Skin epidermis (tissue), 12 donors: ENCODE data around the gene KCNT1.

Source experiments
- H3K27ac ChIP-seq, 21 experiments: fragments of 200-600 bp; sonication (generic) in 11 of 21; one replicate each; pipeline ENCODE4 v1.5.0; 2020; ENCODE audit warnings: mild to moderate bottlenecking in 3 of 21, inconsistent platforms in 2 of 21, moderate library complexity in 2 of 21
- H3K4me3 ChIP-seq, 7 experiments: fragments of 200-600 bp; sonication (generic) in 2 of 7; one replicate each; pipeline ENCODE4 v1.5.0; 2020; ENCODE audit warnings: inconsistent platforms in 2 of 7, mild to moderate bottlenecking in 2 of 7, moderate library complexity in 1 of 7

KCNT1 gene

DNA sequence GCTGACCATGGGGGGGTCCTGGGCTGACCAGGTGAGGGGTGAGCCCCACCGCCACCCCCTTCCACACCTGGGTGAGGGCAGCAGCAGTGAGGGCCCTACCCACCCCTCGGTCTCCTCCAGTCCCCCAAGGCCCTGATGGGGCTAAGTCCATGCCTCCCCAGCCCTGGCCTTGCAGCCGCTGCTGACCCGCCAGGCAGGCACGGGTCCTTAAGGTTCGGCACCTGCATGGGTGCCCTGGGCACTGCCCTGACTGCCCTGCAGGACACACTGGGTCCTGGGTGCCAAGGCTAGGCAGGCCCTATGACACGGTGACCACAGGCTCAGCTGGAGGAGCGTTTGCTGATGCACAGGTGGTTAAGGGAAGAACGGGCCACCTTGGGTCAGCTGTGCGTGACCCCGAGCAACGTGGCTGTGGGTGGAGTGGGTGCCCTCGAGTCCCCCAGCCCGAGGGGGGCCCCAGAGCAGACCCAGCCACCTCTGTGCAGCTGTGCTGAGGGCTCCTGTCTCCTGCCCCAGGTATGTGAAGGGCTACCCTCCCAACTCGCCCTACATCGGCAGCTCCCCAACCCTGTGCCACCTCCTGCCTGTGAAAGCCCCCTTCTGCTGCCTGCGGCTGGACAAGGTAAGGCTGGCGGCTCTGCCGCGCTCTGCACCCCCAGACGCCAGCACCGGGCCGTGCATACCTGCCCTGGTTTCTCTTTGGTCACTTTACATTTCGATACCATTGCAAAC lies 73.0 kb downstream of the KCNT1 start:
- Histone ChIP-seq H3K4me3 (no peak overlapping the region), H3K27ac (no peak overlapping the region)

DNA sequence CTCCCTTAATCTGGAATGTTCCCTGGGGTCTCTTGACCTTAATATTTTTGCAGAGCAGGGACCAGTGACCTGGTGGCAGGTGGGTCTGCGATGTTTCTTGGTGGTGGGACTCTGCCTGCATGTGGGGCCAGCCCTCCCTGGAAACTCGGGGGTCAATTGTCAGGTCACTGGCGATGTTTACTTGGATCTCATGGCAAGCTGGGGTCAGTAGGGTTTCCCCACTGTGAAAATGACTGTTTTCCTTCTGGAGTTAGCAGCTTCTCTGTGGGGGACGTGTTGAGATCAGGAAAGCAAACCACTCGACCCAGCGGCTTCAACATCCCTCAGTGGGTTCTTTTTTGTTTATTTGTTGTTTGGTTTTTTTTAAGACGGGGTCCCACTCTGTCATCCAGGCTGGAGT lies 73.9 kb downstream of the KCNT1 start:
- H3K4me3 ChIP-seq = no peak overlapping the region

DNA sequence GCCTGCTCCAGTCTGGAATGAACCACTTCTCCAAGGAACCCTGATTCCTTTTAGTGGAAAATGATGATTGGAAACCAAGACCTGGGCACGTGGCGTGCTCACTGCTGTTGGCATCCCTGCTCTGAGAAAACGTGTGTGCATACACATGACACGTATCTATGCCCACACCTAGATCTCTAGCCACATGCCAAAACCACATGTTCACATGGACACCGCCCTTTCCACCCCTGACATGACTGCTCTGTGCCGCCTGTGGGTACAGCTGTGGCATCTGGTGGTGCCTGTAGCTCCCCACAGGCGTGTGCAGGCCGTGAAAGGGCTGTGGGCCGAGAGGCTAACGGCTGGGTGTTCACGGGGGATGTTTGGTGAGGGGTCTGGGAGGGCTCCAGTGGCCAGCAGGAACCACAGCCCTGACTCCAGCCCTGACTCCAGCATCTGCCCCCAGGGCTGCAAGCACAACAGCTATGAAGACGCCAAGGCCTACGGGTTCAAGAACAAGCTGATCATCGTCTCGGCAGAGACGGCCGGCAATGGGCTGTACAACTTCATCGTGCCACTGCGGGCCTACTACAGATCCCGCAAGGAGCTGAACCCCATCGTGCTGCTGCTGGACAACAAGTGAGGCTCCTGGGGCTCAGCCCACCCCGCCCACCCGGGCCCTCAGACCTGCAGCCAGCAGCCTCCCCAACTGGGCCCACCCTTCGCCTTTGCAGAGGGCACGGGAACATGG lies 75.1 kb downstream of the KCNT1 start:
- Histone ChIP-seq H3K4me3 (no peak overlapping the region), H3K27ac (no peak overlapping the region)

More for the DNA sequence above, 73.9 kb downstream of the KCNT1 start:
- H3K27ac ChIP-seq = no peak overlapping the region

DNA sequence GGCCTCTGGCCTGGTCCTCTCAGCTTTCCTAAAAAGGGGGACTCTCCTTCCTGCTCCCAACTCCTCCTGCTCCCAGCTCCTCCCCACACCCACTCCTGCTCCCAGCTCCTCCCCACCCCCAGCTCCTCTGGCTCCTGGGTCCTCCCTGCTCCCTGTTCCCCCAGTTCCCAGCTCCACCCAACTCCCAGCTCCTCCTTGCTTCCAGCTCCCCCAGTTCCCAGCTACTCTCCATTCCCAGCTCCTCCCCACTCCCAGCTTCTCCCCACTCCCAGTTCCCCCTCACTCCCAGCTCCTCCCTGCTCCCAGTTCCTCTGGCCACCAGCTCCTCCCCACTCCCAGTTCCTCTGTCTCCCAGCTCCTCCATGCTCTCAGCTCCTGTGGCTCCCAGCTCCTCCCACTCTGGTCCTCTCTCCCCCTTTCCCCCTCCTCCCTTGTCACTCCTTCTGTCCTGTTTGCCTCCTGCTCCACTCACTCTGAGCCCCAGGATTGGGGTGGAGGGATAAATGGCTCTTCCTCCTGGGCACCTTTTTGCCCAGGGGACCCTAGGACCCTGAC lies 75.7 kb downstream of the KCNT1 start:
- no peak overlapping the region for H3K4me3 ChIP-seq
- H3K27ac ChIP-seq = no peak overlapping the region

DNA sequence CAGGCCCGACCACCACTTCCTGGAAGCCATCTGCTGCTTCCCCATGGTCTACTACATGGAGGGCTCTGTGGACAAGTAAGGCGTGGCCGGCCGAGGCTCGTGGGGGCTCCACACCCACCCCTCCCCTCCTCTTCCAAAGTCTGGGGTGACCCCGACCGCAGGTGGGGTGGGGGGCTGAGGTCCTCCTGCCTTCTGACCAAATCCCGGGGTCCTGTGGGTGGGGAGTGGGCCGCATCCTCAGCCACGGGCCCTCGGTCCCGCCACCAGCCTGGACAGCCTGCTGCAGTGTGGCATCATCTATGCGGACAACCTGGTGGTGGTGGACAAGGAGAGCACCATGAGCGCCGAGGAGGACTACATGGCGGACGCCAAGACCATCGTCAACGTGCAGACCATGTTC lies 76.4 kb downstream of the KCNT1 start:
- Histone ChIP-seq H3K27ac (no peak overlapping the region), H3K4me3 (no peak overlapping the region)

DNA sequence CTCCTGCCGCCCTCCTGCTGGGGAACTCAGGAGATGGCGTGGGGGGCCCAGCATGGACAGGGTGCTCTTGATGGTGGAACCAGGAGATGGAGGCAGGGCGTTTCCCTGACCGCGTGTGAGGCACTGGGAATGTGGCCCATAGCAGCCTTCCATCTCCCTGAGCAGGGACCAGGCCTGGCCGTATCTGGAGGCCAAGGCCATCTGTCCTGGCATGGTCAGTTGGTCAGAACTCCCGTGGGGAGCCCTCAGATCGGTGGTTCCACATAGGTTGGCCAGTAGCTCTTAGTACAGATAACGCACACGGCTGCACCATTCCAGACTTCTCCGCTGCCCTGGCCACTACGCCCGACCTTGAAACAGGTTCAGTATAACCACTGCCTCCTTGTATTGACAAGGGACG lies 77.6 kb downstream of the KCNT1 start:
- H3K4me3 ChIP-seq = no peak overlapping the region
- no peak overlapping the region for H3K27ac ChIP-seq

DNA sequence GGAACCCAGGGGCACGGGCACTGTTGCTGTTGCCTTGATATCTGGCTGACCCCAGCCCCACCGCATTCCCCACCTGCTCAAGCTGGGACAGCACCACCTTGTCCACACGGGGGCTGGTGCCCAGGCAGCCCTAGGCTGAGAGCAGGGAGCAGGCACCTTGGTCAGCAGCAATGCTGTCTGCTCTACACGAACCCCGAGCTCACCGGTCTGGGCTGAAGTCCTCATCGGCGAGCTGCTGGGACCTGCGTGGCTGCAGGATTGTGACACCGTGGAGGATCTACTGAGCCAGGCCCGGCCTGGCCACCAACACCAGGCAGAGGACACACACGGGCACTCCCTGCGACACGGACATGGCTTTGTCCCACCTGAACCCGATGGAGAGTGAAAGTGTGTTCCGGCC lies 78.1 kb downstream of the KCNT1 start:
- H3K27ac ChIP-seq = no peak overlapping the region
- H3K4me3 ChIP-seq = no peak overlapping the region

DNA sequence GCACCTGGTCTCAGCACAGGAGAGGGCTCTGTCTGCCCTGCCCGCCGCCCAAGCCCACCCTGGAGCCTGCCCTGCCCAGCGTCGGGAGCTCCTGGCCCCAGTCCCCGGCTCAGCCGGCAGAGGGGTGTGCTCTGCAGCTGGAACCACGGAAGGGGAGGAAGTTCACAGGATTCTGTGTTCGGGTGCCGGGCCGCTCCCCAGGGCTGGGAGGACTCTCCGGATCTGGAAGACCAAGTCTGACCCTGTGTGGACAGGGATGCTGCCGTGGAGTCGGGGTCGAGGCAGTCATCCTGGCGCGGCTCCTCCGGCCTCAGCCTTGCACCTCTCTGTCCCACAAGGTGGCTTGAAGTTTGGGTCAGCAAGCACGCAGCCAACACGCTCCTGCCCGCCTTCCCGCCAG lies 78.6 kb downstream of the KCNT1 start:
- H3K27ac ChIP-seq = no peak overlapping the region

DNA sequence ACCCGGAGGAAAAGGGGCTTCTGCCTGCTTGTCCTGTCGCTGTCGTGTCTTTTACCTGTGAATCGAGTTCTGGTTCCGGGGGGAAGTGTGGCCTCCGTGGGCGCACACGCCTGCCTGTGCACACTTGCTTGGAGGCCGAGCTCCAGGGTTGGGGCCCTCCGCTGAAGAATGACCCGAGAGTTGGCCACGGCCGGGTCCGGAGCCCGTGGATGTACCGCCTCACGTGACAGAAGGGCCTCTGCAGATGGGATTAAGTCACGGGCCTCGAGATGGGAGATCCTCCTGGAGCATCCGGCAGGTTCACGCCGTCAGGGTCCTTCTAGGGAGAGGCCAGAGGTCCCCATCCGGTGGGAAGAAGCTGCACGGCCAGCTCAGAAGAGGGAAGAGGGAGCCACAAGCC lies 81.0 kb downstream of the KCNT1 start:
- Histone ChIP-seq H3K4me3 (no peak overlapping the region), H3K27ac (no peak overlapping the region)

More for the DNA sequence above, 78.6 kb downstream of the KCNT1 start:
- no peak overlapping the region for H3K4me3 ChIP-seq

DNA sequence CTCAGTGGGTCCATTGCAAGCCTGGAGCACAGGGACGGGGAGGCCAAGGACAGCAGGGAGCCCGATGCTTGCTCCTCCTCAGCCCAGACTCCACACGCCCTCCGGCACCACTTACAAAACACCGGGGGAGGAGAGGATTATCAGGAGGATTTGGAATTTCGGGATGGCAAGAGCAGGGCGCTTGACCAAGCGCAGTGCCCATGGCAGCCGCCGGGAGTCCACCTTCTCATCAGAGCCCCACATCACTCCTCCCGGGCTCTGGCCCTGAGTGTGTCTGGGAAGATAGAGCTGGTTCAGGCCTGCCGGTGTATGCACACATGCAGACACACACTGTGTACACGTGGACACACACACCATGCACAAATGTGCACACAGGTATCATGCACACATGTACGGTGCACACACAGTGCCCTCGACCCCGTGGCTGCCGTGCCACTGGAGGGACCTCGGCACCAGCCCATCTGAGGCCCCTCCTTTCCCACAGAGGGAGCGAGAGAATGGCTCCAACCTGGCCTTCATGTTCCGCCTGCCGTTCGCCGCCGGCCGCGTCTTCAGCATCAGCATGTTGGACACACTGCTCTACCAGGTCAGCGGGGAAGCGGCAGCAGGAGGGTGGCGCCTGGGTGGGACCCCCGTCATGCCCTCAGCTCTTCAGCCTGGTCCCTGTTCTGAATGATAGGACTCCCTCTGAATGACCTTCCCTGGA lies 81.7 kb downstream of the KCNT1 start:
- no peak overlapping the region for H3K4me3 ChIP-seq
- H3K27ac ChIP-seq = no peak overlapping the region

DNA sequence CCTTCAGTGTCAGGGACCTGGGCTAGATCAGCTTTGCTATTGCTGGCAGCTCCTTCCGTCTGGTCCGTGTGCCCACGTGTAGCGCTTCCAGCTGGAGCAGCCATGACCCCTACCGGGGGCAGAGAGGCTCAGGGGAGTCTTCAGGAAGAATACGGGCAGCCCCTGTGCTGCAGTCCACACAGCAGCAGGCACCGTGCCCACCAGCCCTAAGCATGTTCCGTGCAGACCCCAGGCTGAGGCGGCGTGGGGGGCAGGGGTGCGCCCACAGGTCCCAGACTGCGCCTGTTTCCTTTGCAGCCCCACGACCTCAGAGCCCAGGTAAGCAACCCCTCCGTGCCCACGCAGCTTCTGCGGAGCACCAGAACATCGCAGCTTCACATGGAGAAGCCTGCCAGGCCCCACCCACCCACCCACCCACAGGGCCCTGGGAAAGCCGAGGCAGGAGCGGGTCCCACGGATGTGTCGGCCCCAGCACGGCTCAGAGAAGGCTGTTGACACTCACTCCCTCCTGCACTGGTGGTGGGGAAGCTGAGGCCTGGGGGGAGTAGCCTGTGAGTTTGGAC lies 83.1 kb downstream of the KCNT1 start:
- no peak overlapping the region for H3K27ac ChIP-seq

DNA sequence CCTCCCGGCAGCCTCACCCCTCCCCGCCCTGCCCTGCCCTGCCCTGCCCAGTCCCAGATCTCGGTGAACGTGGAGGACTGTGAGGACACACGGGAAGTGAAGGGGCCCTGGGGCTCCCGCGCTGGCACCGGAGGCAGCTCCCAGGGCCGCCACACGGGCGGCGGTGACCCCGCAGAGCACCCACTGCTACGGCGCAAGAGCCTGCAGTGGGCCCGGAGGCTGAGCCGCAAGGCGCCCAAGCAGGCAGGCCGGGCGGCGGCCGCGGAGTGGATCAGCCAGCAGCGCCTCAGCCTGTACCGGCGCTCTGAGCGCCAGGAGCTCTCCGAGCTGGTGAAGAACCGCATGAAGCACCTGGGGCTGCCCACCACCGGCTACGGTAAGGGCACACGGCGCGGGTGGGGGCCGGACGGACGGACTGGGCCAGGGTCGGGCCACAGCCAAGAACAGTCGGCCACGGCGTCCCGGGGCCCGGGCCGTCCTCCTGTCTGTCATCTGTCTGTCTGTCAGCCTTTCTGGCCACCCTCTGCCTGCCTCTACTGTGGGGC lies 84.2 kb downstream of the KCNT1 start:
- Histone ChIP-seq H3K4me3 (no peak overlapping the region), H3K27ac (no peak overlapping the region)

More for the DNA sequence above, 83.1 kb downstream of the KCNT1 start:
- H3K4me3 ChIP-seq = no peak overlapping the region

DNA sequence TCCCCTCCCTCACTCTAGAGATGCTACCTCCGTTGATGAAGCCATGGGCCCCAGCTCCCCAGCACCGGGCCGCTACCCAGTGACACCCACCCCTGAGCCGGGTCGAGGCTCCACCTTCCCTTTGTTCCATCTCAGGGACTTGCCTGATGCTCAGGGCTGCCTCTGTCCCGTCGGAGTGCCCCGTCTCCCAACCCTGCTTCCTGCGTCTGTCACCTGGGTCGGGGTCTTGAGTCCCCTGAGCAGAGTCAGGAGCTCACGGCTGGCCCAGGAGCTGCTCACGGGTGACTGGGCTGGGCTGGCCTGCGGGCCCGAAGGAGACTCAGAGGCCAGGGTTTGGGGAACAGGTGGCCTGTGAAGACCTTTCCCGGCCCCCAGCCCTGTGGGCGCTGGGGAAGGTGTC lies 85.3 kb downstream of the KCNT1 start:
- no peak overlapping the region for H3K4me3 ChIP-seq
- H3K27ac ChIP-seq = no peak overlapping the region

DNA sequence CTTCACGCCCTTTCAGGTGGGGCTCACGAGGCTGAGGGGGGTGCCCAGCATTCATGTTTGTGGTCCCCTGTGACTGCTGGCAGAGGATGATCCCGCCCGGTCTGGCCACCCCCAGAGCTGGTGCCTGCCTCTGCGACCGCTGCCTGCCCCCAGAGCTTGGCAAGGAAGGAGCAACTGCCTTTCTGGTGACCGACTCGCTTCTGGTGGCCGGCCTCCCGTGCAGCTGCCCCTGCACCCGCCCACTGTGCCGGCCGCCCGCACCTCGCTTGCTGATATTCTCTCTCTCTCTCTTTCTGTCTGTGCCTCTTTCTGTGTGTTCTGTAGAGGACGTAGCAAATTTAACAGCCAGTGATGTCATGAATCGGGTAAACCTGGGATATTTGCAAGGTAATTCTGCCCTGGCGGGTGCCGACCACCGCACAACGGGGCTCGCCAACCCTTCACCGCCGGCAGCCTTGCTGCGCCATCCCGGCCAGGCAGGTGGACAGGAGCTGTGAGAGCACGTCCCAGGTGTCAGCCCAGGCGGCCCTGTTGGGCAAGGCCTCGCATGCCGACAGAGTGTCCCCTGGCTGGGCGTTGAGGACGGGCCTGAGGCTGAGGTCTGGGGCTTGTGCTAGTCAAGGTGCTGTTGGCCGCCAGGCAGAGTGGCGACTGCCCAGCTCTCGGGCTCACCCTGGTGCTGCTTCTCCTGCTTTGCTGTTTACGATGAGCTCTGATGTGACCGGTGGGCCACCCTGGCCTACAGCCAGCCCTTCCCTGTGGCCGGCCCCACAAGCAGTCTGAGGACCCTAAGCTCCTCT lies 86.0 kb downstream of the KCNT1 start:
- Histone ChIP-seq H3K27ac (no peak overlapping the region), H3K4me3 (no peak overlapping the region)

DNA sequence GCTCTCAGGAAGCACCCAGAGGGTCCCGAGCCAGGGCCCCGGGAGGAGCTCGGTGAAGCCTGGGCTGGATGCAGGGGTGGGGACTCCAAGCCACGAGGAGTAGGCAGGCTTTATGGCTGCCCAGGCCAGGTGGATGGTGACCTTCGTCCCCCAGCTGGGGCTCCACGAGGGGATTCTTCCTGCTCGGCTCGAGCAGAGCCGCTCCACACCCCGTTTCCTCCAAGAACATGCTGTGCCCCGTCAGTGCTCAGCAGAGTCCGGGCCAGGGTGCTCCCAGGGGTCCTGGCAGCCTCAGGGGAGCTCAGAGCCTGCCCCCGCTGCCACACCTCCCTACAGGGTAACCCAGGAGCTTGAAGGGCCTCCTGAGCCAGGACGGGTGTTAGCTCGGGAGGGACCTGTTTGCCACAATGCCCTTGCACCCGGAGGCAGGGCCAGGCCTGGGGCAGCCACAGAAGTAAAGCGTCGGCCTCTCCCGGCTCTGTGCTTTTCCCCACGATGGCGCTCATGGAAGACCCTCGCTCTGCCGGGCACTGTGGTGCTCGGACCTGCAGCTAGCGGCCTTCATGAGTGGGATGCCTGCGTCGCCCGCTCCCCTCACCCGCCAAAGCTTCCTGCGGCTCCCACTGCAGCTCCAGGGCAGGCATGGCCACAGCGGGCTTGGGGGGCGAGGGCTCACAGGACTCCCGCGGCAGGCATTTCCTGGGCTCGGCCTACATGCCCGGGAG lies 86.8 kb downstream of the KCNT1 start:
- no peak overlapping the region for H3K4me3 ChIP-seq
- no peak overlapping the region for H3K27ac ChIP-seq

DNA sequence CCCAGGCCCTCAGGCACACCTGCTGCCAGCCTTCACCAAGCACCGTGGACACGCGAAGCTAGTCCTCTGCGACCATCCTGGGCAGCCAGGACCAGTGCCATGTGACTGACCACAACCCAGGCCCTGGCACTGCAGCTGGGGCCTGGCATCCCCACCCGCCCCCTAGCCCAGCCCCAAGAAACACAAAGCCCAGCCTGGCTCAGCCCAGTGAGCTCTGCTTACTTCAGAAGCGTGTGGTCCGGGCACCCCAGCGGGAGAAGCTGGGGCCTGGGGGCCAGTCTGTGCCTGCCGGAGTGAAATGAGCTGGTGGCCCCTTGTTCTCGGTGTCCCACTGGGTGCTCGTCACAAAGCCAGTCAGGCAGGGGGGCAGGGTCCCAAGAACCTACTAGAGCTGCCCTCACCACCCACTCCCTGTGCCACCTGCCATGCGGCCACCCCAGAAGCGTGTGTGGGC lies 87.9 kb downstream of the KCNT1 start:
- H3K4me3 ChIP-seq = no peak overlapping the region

DNA sequence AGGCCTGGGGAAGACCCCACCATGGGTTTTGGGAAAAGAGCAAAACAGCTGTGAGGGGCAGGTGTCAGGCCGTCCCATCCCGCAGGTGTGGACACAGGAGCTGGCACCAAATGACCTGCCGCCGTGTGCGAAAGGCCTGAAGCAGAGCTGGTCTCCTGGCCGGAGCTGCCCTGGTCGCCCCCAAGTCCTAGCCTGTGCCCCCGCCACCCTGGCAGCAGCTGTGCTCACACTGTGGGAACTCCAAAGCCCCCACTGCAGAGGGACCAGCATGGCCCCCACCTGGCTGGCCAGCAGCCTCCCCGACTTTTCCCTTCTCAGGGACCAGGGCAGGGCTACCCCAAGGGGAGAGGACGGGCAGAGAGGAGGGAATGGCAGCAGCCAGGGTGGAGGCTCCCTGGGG lies 88.4 kb downstream of the KCNT1 start:
- Histone ChIP-seq H3K4me3 (no peak overlapping the region), H3K27ac (no peak overlapping the region)

More for the DNA sequence above, 87.9 kb downstream of the KCNT1 start:
- no peak overlapping the region for H3K27ac ChIP-seq

DNA sequence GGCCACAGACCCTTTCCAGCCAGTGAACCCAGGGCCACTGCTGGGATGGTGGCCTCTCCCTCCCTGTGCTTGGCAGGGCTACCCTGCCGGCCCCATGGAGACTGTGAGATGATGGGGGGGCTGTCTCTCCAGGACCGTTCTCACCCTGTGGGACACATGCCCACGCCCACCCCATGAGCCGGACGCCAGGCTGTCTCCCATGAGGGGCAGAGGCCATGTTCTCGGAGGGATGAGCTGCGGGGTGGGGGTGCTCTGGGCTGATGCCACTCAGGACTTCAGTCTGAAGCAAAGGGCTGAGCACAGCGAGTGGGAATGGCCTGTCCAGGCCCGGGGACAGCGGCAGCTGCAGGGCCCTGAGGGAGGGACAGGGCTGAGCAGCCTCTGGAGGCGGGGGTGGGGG lies 88.9 kb downstream of the KCNT1 start:
- H3K27ac ChIP-seq = no peak overlapping the region
- H3K4me3 ChIP-seq = no peak overlapping the region
